GM12878 (cell line): ENCODE results near the gene PPP2R3B. TPM values are rescaled to one million over a fixed set of nuclear protein-coding genes. Genes with fewer than 3 reads are reported as not detected.

Experiments used
- ATAC-seq: fragments of 200-7000 bp; cut with Tn5 transposase; 3 replicates; pipeline ENCODE4 v1.9.1; 2020; ENCODE audit warnings: mild to moderate bottlenecking, moderate library complexity
- BruUV-seq: library from RNA; stranded (reverse); fragments of 400-500 nt; replicated peaks from 2 replicates; lab custom pipeline; 2021; lab: Mats Ljungman, UMichigan
- CTCF ChIA-PET: fragments of 300-600 bp; sonication (Branson Sonifier 250); formaldehyde crosslinking; extraction: SDS; loops from one replicate; lab custom pipeline; 2021; ENCODE audit warnings: inconsistent platforms; lab: Yijun Ruan, JAX
- POLR2A ChIA-PET: fragments of 350-600 bp; formaldehyde crosslinking; extraction: SDS; loops from one replicate; lab custom pipeline; 2021; ENCODE audit warnings: inconsistent platforms; lab: Charles Lee
- RAD21 ChIA-PET: fragments of 300-600 bp; sonication (Branson Sonifier 250); formaldehyde crosslinking; loops from one replicate; lab custom pipeline; 2023; ENCODE audit warnings: antibody characterized with exemption; ENCODE audit not compliant: unreplicated experiment; lab: Charles Lee
- SMC1A ChIA-PET: fragments of 300-600 bp; sonication (Branson Sonifier 250); formaldehyde crosslinking; loops from one replicate; lab custom pipeline; 2023; ENCODE audit not compliant: unreplicated experiment, uncharacterized antibody; lab: Charles Lee
- DNase-seq: peaks from one replicate; pipeline ENCODE4 v3.0.0-alpha.2; 2011; ENCODE audit warnings: low read depth, low spot score
- FAIRE-seq: peaks from 3 replicates; lab custom pipeline; 2011; peaks lifted over from hg19 to GRCh38; lab: Jason Lieb, UNC
- H2AFZ ChIP-seq: 2 replicates; pipeline ENCODE4 v1.6.0; 2011; ENCODE audit warnings: low read depth, low read length, control low read depth; ENCODE audit not compliant: control insufficient read depth
- H3K27ac ChIP-seq: 2 replicates; pipeline ENCODE4 v1.5.1; 2011; ENCODE audit warnings: control low read depth; ENCODE audit not compliant: control insufficient read depth, insufficient read depth
- H3K27me3 ChIP-seq, 2 experiments: replicated peaks in 1 of 2; 2 replicates each; pipeline versions ENCODE4 v1.6.0 to v1.6.1; 2011; ENCODE audit warnings: low read length in 1 of 2; ENCODE audit not compliant: control insufficient read depth in 2 of 2, insufficient read depth in 2 of 2
- H3K36me3 ChIP-seq, 2 experiments: 2 replicates each; pipeline ENCODE4 v1.5.1; 2011; ENCODE audit warnings: low read length in 1 of 2; ENCODE audit not compliant: control insufficient read depth in 2 of 2, insufficient read depth in 2 of 2
- H3K4me1 ChIP-seq: 2 replicates; pipeline ENCODE4 v1.6.1; 2011; ENCODE audit warnings: mild to moderate bottlenecking, low read length, moderate library complexity, mixed read lengths; ENCODE audit not compliant: control insufficient read depth, insufficient read depth
- H3K4me2 ChIP-seq: 2 replicates; pipeline ENCODE4 v1.6.0; 2011; ENCODE audit warnings: control low read depth; ENCODE audit not compliant: control insufficient read depth, insufficient read depth
- H3K4me3 ChIP-seq: fragments of 200-600 bp; sonication (generic); 2 replicates; pipeline ENCODE4 v1.5.1; 2016
- H3K79me2 ChIP-seq: 2 replicates; pipeline ENCODE4 v1.6.0; 2011; ENCODE audit warnings: low read length; ENCODE audit not compliant: control insufficient read depth, insufficient read depth
- H3K9ac ChIP-seq: 2 replicates; pipeline ENCODE4 v1.8.0; 2011; ENCODE audit warnings: low read length, control low read depth, mixed read lengths; ENCODE audit not compliant: control insufficient read depth, insufficient read depth
- H3K9me3 ChIP-seq: replicated peaks from 3 replicates; pipeline ENCODE4 v1.5.1; 2011; ENCODE audit warnings: mild to moderate bottlenecking, low read length; ENCODE audit not compliant: control insufficient read depth, insufficient read depth
- H4K20me1 ChIP-seq: 2 replicates; pipeline ENCODE4 v1.6.0; 2011; ENCODE audit not compliant: control insufficient read depth, insufficient read depth
- CTCF ChIP-seq, 3 experiments: IDR thresholded peaks in 2 of 3; conservative IDR thresholded peaks in 1 of 3; 2 replicates each; pipeline ENCODE4 v1.5.1; 2011; ENCODE audit warnings: low read depth in 3 of 3, low read length in 3 of 3, mild to moderate bottlenecking in 3 of 3, control low read depth in 2 of 3, moderate library complexity in 2 of 3, inconsistent platforms in 1 of 3, mixed read lengths in 1 of 3; ENCODE audit not compliant: control insufficient read depth in 2 of 3, insufficient read depth in 1 of 3; ENCODE audit errors: extremely low read depth in 1 of 3
- MTA3 ChIP-seq: IDR thresholded peaks from 2 replicates; pipeline ENCODE4 v1.6.1; 2012; ENCODE audit warnings: low read length, inconsistent platforms, borderline replicate concordance
- SREBF2 ChIP-seq: IDR thresholded peaks from 2 replicates; pipeline ENCODE4 v1.6.1; 2012; ENCODE audit warnings: mild to moderate bottlenecking, low read length
- WGBS: methylation state at CpG from one replicate; pipeline ENCODE4 v1.1.6; 2016; ENCODE audit warnings: low lambda C conversion rate; ENCODE audit not compliant: insufficient replicate concordance, insufficient coverage; ENCODE audit errors: missing lambda C conversion rate; 5-methylcytosine and 5-hydroxymethylcytosine counted together
- in situ Hi-C: fragments of 300-500 bp; cut with MboI; formaldehyde crosslinking; loops from 9 replicates; pipeline ENCODE4 v1.14.3; 2018; ENCODE audit warnings: mixed read lengths
- intact Hi-C: fragments of 100-400 bp; cut with micrococcal nuclease; formaldehyde crosslinking; loops from one replicate; pipeline ENCODE4 v1.14.2; 2022; ENCODE audit not compliant: unreplicated experiment
- polyA plus RNA-seq, 11 experiments: library from polyadenylated mRNA; depleted of rRNA in 4 of 11; unstranded in 6 of 11; stranded (reverse) in 5 of 11; fragments of >200 nt; fragmentation: Nextera tagmentation in 4 of 11; fragmentation: Illumina TruSeq in 1 of 11; extraction: Ambion mirVana in 4 of 11; extraction: Trizol in 1 of 11; gene quantifications; 1 replicate in 1 of 11; 2 replicates in 10 of 11; pipeline versions ENCODE4 v1.2.1 to v1.2.3, GENCODE V29; 2011 to 2016; ENCODE audit warnings: inconsistent platforms in 2 of 11, missing spikeins in 2 of 11, low read depth in 1 of 11
- total RNA-seq, 4 experiments: library from RNA; depleted of rRNA in 3 of 4; stranded (reverse); fragments of >200 nt in 3 of 4; fragmentation: Illumina TruSeq in 1 of 4; extraction: Trizol in 1 of 4; gene quantifications; 2 replicates each; pipeline versions ENCODE4 v1.2.1 to v1.2.3, GENCODE V29; 2013 to 2021
- TF ChIP-seq, protein P1 (sequence below): fragments of 450-650 bp; IDR thresholded peaks from 2 replicates; pipeline ENCODE4 v1.6.1; 2016; ENCODE audit warnings: mild to moderate bottlenecking

The PPP2R3B gene
- total and polyA plus RNA-seq, 10 of the 15 experiments (the other 5 are each of a cell fraction or from before 2014, with no cell fraction given) = 0.11 to 34.3 (median 9.7) TPM; not detected in 1

DNA sequence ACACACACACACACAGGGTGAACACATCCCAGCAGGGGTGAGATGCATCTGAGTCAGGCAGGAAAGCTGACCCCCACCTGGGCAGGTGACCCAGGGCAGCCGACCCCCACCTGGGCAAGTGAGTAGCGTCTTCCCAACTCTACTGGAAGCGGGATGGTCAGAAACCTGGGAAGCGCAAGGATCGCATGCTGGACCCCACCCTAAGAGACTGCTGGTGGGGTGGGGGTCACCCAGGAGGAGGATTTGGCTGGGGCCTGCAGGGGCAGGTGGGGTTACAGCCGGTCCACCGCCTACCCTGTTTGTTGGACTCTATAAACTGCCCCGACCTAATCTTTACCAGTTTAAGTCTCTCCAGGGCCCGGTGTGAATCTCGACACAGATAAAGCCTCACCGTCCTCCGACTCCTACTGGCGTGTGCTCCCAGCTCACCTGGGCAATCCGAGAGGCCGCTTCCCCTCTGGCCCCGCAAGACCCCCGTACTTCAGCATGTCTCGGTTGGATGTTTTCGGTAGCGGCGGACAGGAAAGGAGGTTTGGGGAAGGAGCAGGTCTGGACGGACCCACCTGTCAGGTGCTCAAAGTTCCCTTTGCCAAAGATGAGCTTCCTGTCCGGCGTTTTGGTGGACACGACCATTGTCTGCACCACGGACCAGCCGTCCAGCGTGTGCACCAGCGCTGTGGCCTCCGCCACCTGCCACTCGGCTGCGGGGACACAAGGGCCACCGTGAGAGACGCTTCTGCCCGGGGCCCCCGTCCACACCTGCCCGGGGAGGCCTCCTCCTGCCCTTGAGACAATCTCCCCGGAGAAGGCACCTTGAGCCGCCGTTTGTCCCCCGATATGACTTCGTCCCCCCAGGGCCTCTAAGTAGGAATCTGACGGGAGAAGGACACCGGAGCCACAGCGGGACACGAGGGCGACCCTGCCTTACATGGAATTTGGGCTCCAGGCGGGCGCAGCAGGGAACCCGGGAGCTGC lies 70.1 kb downstream of the PPP2R3B start:
- Histone ChIP-seq H3K79me2 (peaks cover 14% of the 10 kb centered on the region), H3K27ac (no peak overlapping the region), H3K4me1 (peaks cover 7% of the 10 kb centered on the region), H2AFZ (no peak overlapping the region), H3K4me3 (no peak overlapping the region), H4K20me1 (no peaks in the 10 kb centered on the region), H3K27me3 (no peaks in the 10 kb centered on the region), H3K36me3 (peaks cover 5 to 14% of the 10 kb centered on the region in 2 experiments; a peak in 3 of 4 replicates), H3K4me2 (0 out of 2 replicates have a peak overlapping the region, but pooled peaks have one; percentile 4), H3K9me3 (no peaks in the 10 kb centered on the region), H3K9ac (no peak overlapping the region)
- intact Hi-C loops = loop anchor here (5.0 to 10.0 kb wide), 3 partner anchors 34 to 1136 kb away; partner anchors contain the start of genes ASMTL and PLCXD1
- no peak for DNase-seq
- no peak for FAIRE-seq
- ChIA-PET CTCF (no interaction called here), RAD21 (no interaction called here), POLR2A (no interaction called here), SMC1A (no interaction called here)
- 97% methylated on average over 50 of the region's 50 CpGs for WGBS
- in situ Hi-C loops = no loop called here
- ATAC-seq = no peak
- TF ChIP-seq MTA3 (no peak), CTCF (IDR thresholded peaks at IDR 0.05 in 2 of 3, conservative IDR thresholded peaks at IDR 0.05 in 1 of 3; ENCODE audit: control insufficient read depth in 2 of 3, extremely low read depth in 1 of 3, insufficient read depth in 1 of 3, low read depth in 3 of 3, low read length in 3 of 3) (no peak), SREBF2 (no peak)
- TF ChIP-seq, protein P1, sequence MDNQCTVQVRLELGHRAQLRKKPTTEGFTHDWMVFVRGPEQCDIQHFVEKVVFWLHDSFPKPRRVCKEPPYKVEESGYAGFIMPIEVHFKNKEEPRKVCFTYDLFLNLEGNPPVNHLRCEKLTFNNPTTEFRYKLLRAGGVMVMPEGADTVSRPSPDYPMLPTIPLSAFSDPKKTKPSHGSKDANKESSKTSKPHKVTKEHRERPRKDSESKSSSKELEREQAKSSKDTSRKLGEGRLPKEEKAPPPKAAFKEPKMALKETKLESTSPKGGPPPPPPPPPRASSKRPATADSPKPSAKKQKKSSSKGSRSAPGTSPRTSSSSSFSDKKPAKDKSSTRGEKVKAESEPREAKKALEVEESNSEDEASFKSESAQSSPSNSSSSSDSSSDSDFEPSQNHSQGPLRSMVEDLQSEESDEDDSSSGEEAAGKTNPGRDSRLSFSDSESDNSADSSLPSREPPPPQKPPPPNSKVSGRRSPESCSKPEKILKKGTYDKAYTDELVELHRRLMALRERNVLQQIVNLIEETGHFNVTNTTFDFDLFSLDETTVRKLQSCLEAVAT = peak; percentile 33; the same call in 1 of the 2 replicates
- TSS peak; percentile 46 for BruUV-seq
